ENCODE measurements around the gene MAB21L4. TPM values are rescaled to one million over a fixed set of nuclear protein-coding genes. Genes with fewer than 3 reads are reported as not detected.

The MAB21L4 gene
- not detected for total RNA-seq

DNA sequence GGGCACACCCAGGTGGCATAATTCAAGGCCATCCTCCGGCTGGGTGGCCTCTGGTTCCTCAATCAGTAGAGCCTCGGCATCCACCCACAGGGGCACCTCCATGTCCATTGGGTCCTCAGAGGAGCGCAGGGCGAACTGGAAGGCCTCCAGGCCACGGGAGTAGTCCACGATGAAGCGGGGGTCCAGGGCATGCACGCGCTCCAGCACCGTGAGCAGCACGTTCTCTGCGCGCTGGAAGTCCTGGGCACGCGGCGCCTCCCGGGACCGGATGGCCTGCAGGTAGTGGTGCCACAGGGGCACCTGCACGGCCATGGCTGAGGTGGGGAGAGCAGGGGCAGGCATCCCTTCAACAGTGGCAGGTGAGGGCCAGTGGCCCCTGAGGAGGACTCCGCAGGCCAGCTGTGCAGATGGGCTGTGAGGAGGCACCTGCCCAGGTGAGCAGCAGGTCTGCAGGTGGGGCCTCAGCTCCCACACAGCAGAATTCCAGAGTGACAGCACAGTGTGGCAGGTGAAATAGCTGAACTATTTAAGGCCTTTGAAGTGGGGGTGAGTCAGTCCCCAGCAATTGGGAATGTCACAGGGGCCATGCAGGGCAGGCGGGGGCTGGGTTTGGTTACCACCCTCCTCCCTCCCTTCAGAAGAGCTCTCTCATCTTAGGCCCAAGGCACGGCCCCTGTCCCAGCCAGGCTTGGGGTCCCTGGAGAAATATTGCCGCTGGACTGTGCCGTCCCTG, at the start of gene MAB21L4:
Gene MAB21L4 (minus strand): TSS at position 501 of the 733 bp plus-strand sequence. CDS start 159 bp downstream, at position 342.
- H3K4me3 Mint-ChIP-seq = no peak within 1 kb of the TSS
- H3K4me1 Mint-ChIP-seq (ENCODE audit: low read depth in 2 of 2) = no peaks in the 10 kb centered on the region
- ATAC-seq (no peak), DNase-seq (ENCODE audit: low spot score) (no peak)
- H3K9me3 Mint-ChIP-seq = no peaks in the 10 kb centered on the region
- H3K27me3 Mint-ChIP-seq = no peaks in the 10 kb centered on the region
- no peaks in the 10 kb centered on the region for H3K36me3 Mint-ChIP-seq
- H3K27ac Mint-ChIP-seq = no peak within 1 kb of the TSS

- H3K27ac Mint-ChIP-seq = no peak overlapping the region
- DNase-seq (ENCODE audit: low spot score) (peak; percentile 54), ATAC-seq (no peak)
- peaks cover 16 to 37% of the 10 kb centered on the region in 2 donors for H3K27me3 Mint-ChIP-seq
- H3K4me1 Mint-ChIP-seq (ENCODE audit: low read depth in 2 of 2) = no peaks in the 10 kb centered on the region
- no peaks in the 10 kb centered on the region for H3K36me3 Mint-ChIP-seq
- H3K9me3 Mint-ChIP-seq = no peaks in the 10 kb centered on the region
- H3K4me3 Mint-ChIP-seq = no peak overlapping the region
These were observed 40.1 kb upstream of the MAB21L4 start for GRCh38 chr2:240936106-240936505.

DNA sequence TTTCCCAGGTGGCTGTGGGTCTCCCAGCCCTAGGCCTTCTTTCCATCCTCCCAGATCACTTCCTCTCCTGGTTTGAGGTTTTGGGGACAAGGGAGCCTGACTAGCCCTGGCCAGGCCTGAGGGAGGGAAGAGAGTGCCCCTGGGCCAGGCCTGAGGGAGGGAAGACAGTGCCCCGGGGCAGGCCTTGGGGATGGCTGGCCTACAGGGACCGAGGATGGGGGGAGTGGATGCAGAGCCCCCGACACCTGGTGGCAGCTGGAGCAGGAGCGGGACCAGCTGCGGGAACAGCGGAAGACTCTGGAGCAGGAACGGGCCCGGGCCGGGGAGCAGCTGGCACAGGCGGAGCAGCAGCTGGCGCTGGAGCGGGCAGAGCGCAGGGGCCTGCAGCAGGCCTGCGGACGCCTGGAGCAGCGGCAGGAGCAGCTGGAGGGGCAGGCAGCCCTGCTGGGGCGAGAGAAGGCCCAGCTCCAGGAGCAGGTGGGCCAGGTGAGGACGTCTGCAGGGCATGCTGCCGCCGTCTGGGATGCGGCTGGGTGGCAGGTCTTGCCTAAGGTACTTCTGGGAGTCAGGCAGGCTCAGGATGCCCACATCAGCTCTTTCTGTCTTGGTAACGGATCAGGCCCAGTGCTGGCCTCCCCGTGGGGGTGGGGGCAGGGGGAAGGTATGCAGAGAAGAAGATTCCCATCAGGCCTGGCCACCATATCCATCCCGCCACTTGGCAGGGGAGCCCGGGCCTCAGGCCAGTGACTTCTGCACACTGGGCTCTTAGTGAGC, 39.3 kb upstream of the MAB21L4 start:
- DNase-seq (ENCODE audit: low spot score) (peak; percentile 59), ATAC-seq (peak in 1 of 2 donors; percentile 8)
- no peak overlapping the region for H3K27ac Mint-ChIP-seq
- H3K36me3 Mint-ChIP-seq = no peaks in the 10 kb centered on the region
- H3K4me3 Mint-ChIP-seq = no peak overlapping the region
- H3K9me3 Mint-ChIP-seq = no peaks in the 10 kb centered on the region
- H3K4me1 Mint-ChIP-seq (ENCODE audit: low read depth in 2 of 2) = no peaks in the 10 kb centered on the region
- peaks cover 8 to 29% of the 10 kb centered on the region in 2 donors for H3K27me3 Mint-ChIP-seq

GRCh38 chr2:240934701-240935102, 38.7 kb upstream of the MAB21L4 start:
- Mint-ChIP-seq H3K27ac (no peak overlapping the region), H3K27me3 (peaks cover 4 to 23% of the 10 kb centered on the region in 2 donors), H3K36me3 (no peaks in the 10 kb centered on the region), H3K4me3 (no peak overlapping the region), H3K9me3 (no peaks in the 10 kb centered on the region), H3K4me1 (ENCODE audit: low read depth in 2 of 2) (no peaks in the 10 kb centered on the region)
- ATAC-seq (no peak), DNase-seq (ENCODE audit: low spot score) (peak; percentile 59)

DNA sequence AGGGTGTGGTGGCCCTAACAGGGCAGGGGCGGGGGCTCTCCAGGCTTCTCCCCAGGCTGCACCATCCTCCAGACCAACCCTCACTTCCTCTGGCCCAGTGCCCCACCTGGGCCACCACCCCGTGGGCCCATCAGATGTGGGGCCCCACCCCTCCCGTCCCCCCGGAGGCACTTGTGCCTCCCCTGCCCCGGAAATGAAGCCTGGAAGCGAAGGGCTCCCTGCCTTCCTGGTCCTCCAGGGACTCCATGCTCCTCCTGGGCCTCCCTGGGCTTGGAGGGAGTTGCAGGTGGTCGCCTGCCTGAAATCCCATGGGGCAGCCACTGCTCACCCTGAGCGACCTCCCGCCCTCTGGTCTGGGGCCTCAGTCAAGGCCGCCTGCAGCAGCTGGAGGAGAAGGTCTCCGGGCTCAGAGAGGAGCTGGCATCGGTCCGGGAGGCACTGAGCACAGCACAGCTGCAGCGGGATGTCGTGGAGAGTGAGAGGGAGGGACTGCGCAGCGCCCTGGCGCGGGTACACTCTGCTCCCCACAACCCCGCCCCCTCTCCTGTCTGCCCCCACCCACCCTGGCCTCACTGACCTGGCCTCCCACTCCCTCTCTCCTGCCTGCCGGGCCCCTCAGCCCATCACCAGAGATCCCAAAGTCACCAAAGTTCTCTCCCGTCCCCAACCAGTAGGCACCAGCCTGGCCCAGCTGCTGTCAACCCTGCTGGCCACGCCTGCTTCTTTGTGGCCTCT, 38.2 kb upstream of the MAB21L4 start:
- ATAC-seq = no peak
- Mint-ChIP-seq H3K9me3 (no peaks in the 10 kb centered on the region), H3K4me1 (ENCODE audit: low read depth in 2 of 2) (no peaks in the 10 kb centered on the region), H3K27me3 (peaks cover 4 to 19% of the 10 kb centered on the region in 2 donors), H3K27ac (no peak overlapping the region), H3K36me3 (no peaks in the 10 kb centered on the region), H3K4me3 (no peak overlapping the region)
- DNase-seq (ENCODE audit: low spot score) = peak; percentile 53

DNA sequence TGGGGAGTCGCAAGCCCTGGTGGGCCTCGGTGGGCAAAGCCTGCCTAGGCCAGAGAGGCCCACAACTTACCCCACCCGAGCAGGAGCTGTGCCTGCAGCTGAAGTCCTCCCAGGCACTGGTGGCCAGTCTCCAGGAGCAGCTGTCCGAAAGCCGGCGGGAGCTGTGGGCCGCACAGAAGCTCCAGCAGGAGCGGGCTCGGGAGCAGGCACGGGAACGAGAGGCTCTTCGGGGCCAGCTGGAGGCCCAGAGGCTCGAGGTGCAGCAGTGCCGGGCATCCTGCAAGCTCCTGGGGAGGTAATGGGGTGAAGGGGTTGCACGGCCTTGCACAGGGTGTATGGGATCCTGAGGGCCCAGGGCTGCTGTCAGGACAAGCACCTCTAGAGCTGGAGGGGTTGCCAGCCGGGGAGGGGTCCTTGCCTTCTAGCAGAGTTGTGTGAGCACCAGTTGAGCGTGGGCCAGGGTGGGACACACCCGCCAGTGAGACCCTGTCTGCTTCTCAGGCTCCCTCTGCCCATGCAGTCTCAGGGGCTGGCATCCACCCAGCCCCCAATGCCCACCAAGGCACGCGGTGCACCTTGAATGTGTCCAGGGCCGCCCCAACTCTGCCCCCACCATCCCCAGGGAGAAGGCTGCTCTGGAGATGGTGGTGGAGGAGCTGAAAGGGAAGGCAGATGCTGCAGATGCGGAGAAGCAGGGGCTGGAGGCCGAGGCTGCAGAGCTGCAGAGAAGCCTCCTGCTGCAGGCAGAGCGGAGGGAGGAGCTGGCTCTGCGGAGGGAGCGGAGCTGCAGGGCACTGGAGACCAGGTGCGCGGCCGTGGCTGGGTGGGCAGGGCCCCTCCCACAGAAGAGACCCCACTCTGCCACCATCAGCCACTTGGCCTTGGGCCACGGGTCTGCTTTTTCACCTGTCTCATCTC, 37.4 kb upstream of the MAB21L4 start:
- Mint-ChIP-seq H3K36me3 (no peaks in the 10 kb centered on the region), H3K4me1 (ENCODE audit: low read depth in 2 of 2) (no peaks in the 10 kb centered on the region), H3K4me3 (no peak overlapping the region), H3K27ac (no peak overlapping the region), H3K9me3 (no peaks in the 10 kb centered on the region), H3K27me3 (peaks cover 4 to 17% of the 10 kb centered on the region in 2 donors)
- DNase-seq (ENCODE audit: low spot score) (peak; percentile 55), ATAC-seq (no peak)

DNA sequence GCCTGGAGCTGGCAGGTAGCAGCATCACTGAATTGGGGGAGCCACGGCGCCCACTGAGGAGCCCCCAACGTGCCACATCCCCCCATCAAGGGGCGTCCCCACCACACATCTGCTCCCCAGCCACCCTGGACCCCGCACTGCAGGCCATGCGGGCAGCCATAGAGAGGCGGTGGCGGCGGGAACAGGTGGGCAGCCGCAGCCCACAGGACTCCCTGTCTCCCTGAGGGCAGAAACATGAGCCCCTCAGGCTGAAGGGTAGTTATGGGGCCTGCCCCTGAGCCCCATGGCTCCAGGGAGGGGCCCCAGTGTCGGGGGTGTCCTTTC, 36.7 kb upstream of the MAB21L4 start:
- no peak overlapping the region for H3K27ac Mint-ChIP-seq

GRCh38 chr2:240932001-240932723, 36.2 kb upstream of the MAB21L4 start:
- H3K4me1 Mint-ChIP-seq (ENCODE audit: low read depth in 2 of 2) = no peaks in the 10 kb centered on the region
- H3K27me3 Mint-ChIP-seq = peaks cover 4 to 9% of the 10 kb centered on the region in 2 donors
- H3K9me3 Mint-ChIP-seq = no peaks in the 10 kb centered on the region
- H3K27ac Mint-ChIP-seq = no peak overlapping the region
- H3K36me3 Mint-ChIP-seq = no peaks in the 10 kb centered on the region
- no peak for ATAC-seq
- DNase-seq (ENCODE audit: low spot score) = peak; percentile 37
- H3K4me3 Mint-ChIP-seq = no peak overlapping the region

More for the DNA sequence above, 36.7 kb upstream of the MAB21L4 start:
- Mint-ChIP-seq H3K4me1 (ENCODE audit: low read depth in 2 of 2) (no peaks in the 10 kb centered on the region), H3K4me3 (no peak overlapping the region), H3K36me3 (no peaks in the 10 kb centered on the region), H3K9me3 (no peaks in the 10 kb centered on the region), H3K27me3 (peaks cover 4 to 11% of the 10 kb centered on the region in 2 donors)
- DNase-seq (ENCODE audit: low spot score) = peak; percentile 44
- ATAC-seq = no peak

DNA sequence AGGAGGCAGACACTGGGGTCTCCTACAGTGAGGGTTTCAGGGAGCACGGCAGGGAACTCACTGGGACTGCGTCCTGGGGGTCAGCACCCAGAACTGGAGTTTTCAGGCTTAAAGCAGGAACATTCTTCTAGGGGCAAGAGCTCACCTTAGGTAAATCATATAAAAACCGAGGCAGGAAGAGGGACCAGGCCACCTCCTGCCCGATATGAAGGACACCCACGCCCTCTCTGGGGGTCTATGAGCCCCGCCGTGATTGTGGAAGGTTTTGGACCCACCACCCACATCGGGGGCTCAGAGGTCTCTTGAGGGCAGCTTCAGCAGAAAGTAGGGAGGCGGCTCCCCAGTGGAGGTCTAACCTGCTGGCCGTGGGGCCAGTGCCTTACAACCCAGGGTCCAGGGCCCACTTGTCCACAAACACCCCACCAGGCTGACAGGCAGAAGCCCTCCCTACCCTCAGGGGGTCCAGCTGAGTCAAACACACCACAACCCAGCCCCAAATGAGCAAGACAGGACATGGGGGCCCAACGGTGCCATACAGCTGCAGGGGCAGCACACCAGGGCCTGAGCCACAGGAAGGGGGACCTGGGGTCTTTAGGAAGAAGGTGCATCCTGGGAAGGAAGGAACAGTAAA, 35.5 kb upstream of the MAB21L4 start:
- Mint-ChIP-seq H3K36me3 (no peaks in the 10 kb centered on the region), H3K4me3 (no peak overlapping the region), H3K9me3 (no peaks in the 10 kb centered on the region), H3K4me1 (ENCODE audit: low read depth in 2 of 2) (no peaks in the 10 kb centered on the region), H3K27me3 (peaks cover 4 to 6% of the 10 kb centered on the region in 2 donors), H3K27ac (no peak overlapping the region)
- ATAC-seq (no peak), DNase-seq (ENCODE audit: low spot score) (peak; percentile 26)

- H3K27ac Mint-ChIP-seq = no peak overlapping the region
- no peaks in the 10 kb centered on the region for H3K4me1 Mint-ChIP-seq (ENCODE audit: low read depth in 2 of 2)
- H3K27me3 Mint-ChIP-seq = no peaks in the 10 kb centered on the region
- no peak overlapping the region for H3K4me3 Mint-ChIP-seq
- no peaks in the 10 kb centered on the region for H3K36me3 Mint-ChIP-seq
- ATAC-seq = no peak
- no peaks in the 10 kb centered on the region for H3K9me3 Mint-ChIP-seq
- peak; percentile 54 for DNase-seq (ENCODE audit: low spot score)
These were observed 34.8 kb upstream of the MAB21L4 start for GRCh38 chr2:240930631-240931318.

GRCh38 chr2:240930096-240930630, 34.2 kb upstream of the MAB21L4 start:
- ATAC-seq = peak in 1 of 2 donors; percentile 1
- no peaks in the 10 kb centered on the region for H3K36me3 Mint-ChIP-seq
- H3K9me3 Mint-ChIP-seq = no peaks in the 10 kb centered on the region
- no peak overlapping the region for H3K27ac Mint-ChIP-seq
- peak; percentile 18 for DNase-seq (ENCODE audit: low spot score)
- H3K4me3 Mint-ChIP-seq = no peak overlapping the region
- H3K4me1 Mint-ChIP-seq (ENCODE audit: low read depth in 2 of 2) = no peaks in the 10 kb centered on the region
- no peaks in the 10 kb centered on the region for H3K27me3 Mint-ChIP-seq
